T-helper 9 cell (primary cell): ENCODE measurements around the gene SLC44A1.

ENCODE experiments used
- DNase-seq: peaks from one replicate; pipeline ENCODE4 v3.0.0-alpha.2; 2020

Gene SLC44A1

GRCh38 chr9:105441616-105442160 lies 197.2 kb downstream of the SLC44A1 start:
- DNase-seq: no peak

- no peak for DNase-seq
Observed at GRCh38 chr9:105443121-105443520, 198.7 kb downstream of the SLC44A1 start.

GRCh38 chr9:105444130-105444529 lies 199.7 kb downstream of the SLC44A1 start:
- no peak for DNase-seq

- DNase-seq: no peak
Observed at GRCh38 chr9:105445203-105445881, 200.9 kb downstream of the SLC44A1 start.

GRCh38 chr9:105447386-105447813 lies 202.9 kb downstream of the SLC44A1 start:
- DNase-seq: no peak

- DNase-seq: peak; percentile 58
Observed at GRCh38 chr9:105447814-105448812, 203.7 kb downstream of the SLC44A1 start, which contains the start of gene FSD1L. FSD1L (plus strand) TSS chr9:105448034; CDS start chr9:105448221, 187 bp downstream.

- DNase-seq: no peak
Observed at GRCh38 chr9:105449081-105449480, 204.6 kb downstream of the SLC44A1 start.

- no peak for DNase-seq
Observed at GRCh38 chr9:105452185-105452584, 207.7 kb downstream of the SLC44A1 start.

GRCh38 chr9:105455836-105456475 lies 211.5 kb downstream of the SLC44A1 start:
- no peak for DNase-seq

GRCh38 chr9:105457560-105458294 lies 213.3 kb downstream of the SLC44A1 start:
- DNase-seq: no peak

- DNase-seq: no peak
Observed at GRCh38 chr9:105458404-105458803, 214.0 kb downstream of the SLC44A1 start.

- DNase-seq: no peak
Observed at GRCh38 chr9:105459336-105459735, 214.9 kb downstream of the SLC44A1 start.

GRCh38 chr9:105466898-105467455 lies 222.5 kb downstream of the SLC44A1 start:
- DNase-seq: no peak

GRCh38 chr9:105468875-105469274 lies 224.4 kb downstream of the SLC44A1 start:
- no peak for DNase-seq

- DNase-seq: no peak
Observed at GRCh38 chr9:105473221-105473620, 228.8 kb downstream of the SLC44A1 start.

GRCh38 chr9:105475302-105475701 lies 230.9 kb downstream of the SLC44A1 start:
- DNase-seq: no peak

GRCh38 chr9:105479846-105480245 lies 235.4 kb downstream of the SLC44A1 start:
- DNase-seq: no peak

GRCh38 chr9:105483618-105484017 lies 239.2 kb downstream of the SLC44A1 start:
- DNase-seq: no peak

GRCh38 chr9:105484226-105484625 lies 239.8 kb downstream of the SLC44A1 start:
- DNase-seq: no peak

GRCh38 chr9:105485131-105485530 lies 240.7 kb downstream of the SLC44A1 start:
- no peak for DNase-seq
